ENCODE measurements around the gene ATOSB. TPM values are rescaled to one million over a fixed set of nuclear protein-coding genes. Genes with fewer than 3 reads are reported as not detected.
A peak's percentile ranks its signal among the peaks of the same experiment; 100 is the strongest.

ATOSB gene
- total RNA-seq, 1 experiment from 2014 or later = 10.2 TPM

GRCh38 chr9:35056571-35057270 lies 58.9 kb downstream of the ATOSB start (continued):
- TF ChIP-seq ZNF274 (IDR thresholded peaks at IDR 0.05; ENCODE audit: low read depth, low read length) = no peak

- ChIA-PET CTCF (no interaction called here), RAD21 (ENCODE audit: low non-redundant PET in 1 of 2, low total read pairs in 2 of 2, uncharacterized antibody in 2 of 2, unreplicated experiment in 2 of 2) (no interaction called here), POLR2A (no interaction called here)
- peaks cover 11% of the 10 kb centered on the region; the same call in 1 of the 2 replicates for H3K79me2 ChIP-seq (ENCODE audit: insufficient read depth, low read length)
- H3K9me3 ChIP-seq (ENCODE audit: control insufficient read depth in 1 of 2, insufficient read depth in 1 of 2, low read depth in 1 of 2, low read length in 2 of 2) = no peaks in the 10 kb centered on the region
- H3K4me1 ChIP-seq (ENCODE audit: control insufficient read depth in 1 of 2, insufficient read depth in 2 of 2, low read length in 2 of 2) = no peaks in the 10 kb centered on the region
- no peak overlapping the region for H2AFZ ChIP-seq (ENCODE audit: low read depth, low read length, poor library complexity, severe bottlenecking)
- intact Hi-C loops (cut with micrococcal nuclease) = loop anchor here (5.0 kb wide), 1 partner anchor 293 kb away; no protein-coding TSS in a partner anchor
- H3K9me2 ChIP-seq (ENCODE audit: insufficient read depth) = no peaks in the 10 kb centered on the region
- BruUV-seq (replicated peaks) = TSS peak; percentile 7
- no peak overlapping the region for H3K4me2 ChIP-seq (ENCODE audit: low read length)
- no peak overlapping the region for H3K27ac ChIP-seq (ENCODE audit: low read depth, low read length)
- TF ChIP-seq SIN3A (IDR thresholded peaks at IDR 0.05; ENCODE audit: low read depth) = no peak
- no peak for TF ChIP-seq YY1 (IDR thresholded peaks at IDR 0.05; ENCODE audit: extremely low read depth, insufficient replicate concordance, low read depth, low read length)
- no peak for TF ChIP-seq EZH2phosphoT487 (IDR thresholded peaks at IDR 0.05; ENCODE audit: borderline replicate concordance)
- no peak for TF ChIP-seq CTCF (IDR thresholded peaks at IDR 0.05 in 2 of 3, conservative IDR thresholded peaks at IDR 0.05 in 1 of 3; ENCODE audit: borderline replicate concordance in 1 of 3, insufficient read depth in 1 of 3, low read depth in 2 of 3, low read length in 2 of 3)
- TF ChIP-seq RAD21 (IDR thresholded peaks at IDR 0.05; ENCODE audit: low read depth) = no peak
- TF ChIP-seq ELF1 (IDR thresholded peaks at IDR 0.05; ENCODE audit: borderline replicate concordance, low read depth) = no peak
- no peak for TF ChIP-seq POLR2A (IDR thresholded peaks at IDR 0.05; ENCODE audit: borderline replicate concordance, extremely low read depth, insufficient read depth, insufficient read length)
- no peak for TF ChIP-seq JUND (IDR thresholded peaks at IDR 0.05)
- no peak for TF ChIP-seq EZH2 (IDR thresholded peaks at IDR 0.05)
- ATAC-seq = no peak
- H3K27me3 ChIP-seq (ENCODE audit: insufficient read depth, low read length) = no peaks in the 10 kb centered on the region
- H3K9ac ChIP-seq (ENCODE audit: low read length) = no peak overlapping the region
- no peaks in the 10 kb centered on the region; the same call in 1 of the 2 replicates for H4K20me1 ChIP-seq (ENCODE audit: insufficient read depth)
- peaks cover 41 to 45% of the 10 kb centered on the region in 2 experiments for H3K36me3 ChIP-seq (ENCODE audit: control insufficient read depth in 1 of 2, insufficient read depth in 2 of 2, low read length in 2 of 2)
- DNase-seq (ENCODE audit: low read depth, low spot score) = no peak
- no peak overlapping the region for H3K4me3 ChIP-seq (replicated peaks in 1 of 2; ENCODE audit: low read depth in 1 of 2, low read length in 2 of 2)
These were observed 60.6 kb downstream of the ATOSB start for GRCh38 chr9:35054871-35055644.

All from HCT116 (cell line).